H1 (cell line): ENCODE measurements around the gene TNFSF4.

Experiments
- EGR1 ChIP-seq: IDR thresholded peaks from 2 replicates; pipeline ENCODE4 v1.6.1; 2011; ENCODE audit warnings: low read depth, low read length, borderline replicate concordance
- NANOG ChIP-seq: IDR thresholded peaks from 2 replicates; pipeline ENCODE4 v1.6.1; 2011; ENCODE audit warnings: low read length, low read depth, mild to moderate bottlenecking, inconsistent platforms; ENCODE audit not compliant: insufficient read depth, poor library complexity, severe bottlenecking
- PHF8 ChIP-seq: fragments of 200-600 bp; sonication (generic); conservative IDR thresholded peaks from 2 replicates; pipeline ENCODE4 v1.7.1; 2012; ENCODE audit warnings: low read depth, mild to moderate bottlenecking, inconsistent platforms, low read length, moderate library complexity
- POLR2A ChIP-seq, 2 experiments: IDR thresholded peaks; 1 replicate in 1 of 2; 2 replicates in 1 of 2; pipeline ENCODE4 v1.6.1; 2011; ENCODE audit warnings: low read depth in 2 of 2, low read length in 2 of 2, mild to moderate bottlenecking in 2 of 2; ENCODE audit errors: control extremely low read depth in 1 of 2
- POLR2AphosphoS5 ChIP-seq: IDR thresholded peaks from 2 replicates; pipeline ENCODE4 v1.6.1; 2011; ENCODE audit warnings: low read depth, low read length
- TF ChIP-seq, protein P1 (sequence below), 3 experiments: IDR thresholded peaks; 1 replicate in 2 of 3; 2 replicates in 1 of 3; pipeline versions ENCODE4 v1.5.1 to v1.6.1; 2011; ENCODE audit warnings: low read length in 3 of 3, mild to moderate bottlenecking in 3 of 3, inconsistent platforms in 2 of 3, low read depth in 1 of 3, moderate library complexity in 1 of 3; ENCODE audit not compliant: insufficient read depth in 1 of 3; ENCODE audit errors: control extremely low read depth in 1 of 3
- TF ChIP-seq, protein P2 (sequence below): IDR thresholded peaks from 2 replicates; pipeline ENCODE4 v1.6.1; 2012; ENCODE audit warnings: inconsistent platforms

DNA sequence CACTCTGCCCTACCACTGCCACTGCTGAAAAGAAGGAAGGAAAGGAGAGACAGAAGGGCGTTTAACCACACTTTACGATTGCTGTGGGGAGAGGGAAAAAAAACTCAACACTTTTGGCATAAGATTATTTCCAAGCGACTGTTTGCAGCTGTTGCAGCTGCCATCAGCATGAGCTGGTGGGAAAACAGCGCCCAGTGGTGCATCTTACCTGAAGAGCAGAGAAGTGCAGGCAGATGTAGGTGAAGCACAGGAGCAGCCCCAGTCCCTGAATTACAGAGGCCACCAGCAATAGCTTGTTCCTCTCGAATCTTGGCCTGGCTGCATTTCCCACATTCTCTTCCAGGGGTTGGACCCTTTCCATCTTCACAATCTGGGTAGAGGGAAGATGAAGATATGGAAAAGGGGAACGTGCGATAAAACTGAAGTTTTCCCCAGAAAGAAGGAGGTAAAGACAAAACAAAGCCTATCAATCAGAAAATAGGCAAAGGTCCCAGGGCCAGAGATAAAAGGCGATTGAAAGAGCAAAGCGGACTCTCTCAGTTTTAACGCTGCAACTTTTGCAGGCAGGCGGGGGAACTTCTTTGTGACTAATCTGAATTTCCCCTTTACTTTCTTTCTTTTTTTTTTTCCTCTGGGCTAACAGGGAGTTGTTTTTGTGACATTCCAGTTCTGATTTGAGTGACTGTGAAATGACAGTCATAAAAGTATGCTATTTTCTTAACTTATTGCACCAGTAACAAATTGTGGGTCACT, at the start of gene TNFSF4:
- TF ChIP-seq, protein P1, sequence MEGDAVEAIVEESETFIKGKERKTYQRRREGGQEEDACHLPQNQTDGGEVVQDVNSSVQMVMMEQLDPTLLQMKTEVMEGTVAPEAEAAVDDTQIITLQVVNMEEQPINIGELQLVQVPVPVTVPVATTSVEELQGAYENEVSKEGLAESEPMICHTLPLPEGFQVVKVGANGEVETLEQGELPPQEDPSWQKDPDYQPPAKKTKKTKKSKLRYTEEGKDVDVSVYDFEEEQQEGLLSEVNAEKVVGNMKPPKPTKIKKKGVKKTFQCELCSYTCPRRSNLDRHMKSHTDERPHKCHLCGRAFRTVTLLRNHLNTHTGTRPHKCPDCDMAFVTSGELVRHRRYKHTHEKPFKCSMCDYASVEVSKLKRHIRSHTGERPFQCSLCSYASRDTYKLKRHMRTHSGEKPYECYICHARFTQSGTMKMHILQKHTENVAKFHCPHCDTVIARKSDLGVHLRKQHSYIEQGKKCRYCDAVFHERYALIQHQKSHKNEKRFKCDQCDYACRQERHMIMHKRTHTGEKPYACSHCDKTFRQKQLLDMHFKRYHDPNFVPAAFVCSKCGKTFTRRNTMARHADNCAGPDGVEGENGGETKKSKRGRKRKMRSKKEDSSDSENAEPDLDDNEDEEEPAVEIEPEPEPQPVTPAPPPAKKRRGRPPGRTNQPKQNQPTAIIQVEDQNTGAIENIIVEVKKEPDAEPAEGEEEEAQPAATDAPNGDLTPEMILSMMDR (IDR thresholded peaks at IDR 0.05; ENCODE audit: control extremely low read depth in 1 of 3, insufficient read depth in 1 of 3, low read depth in 1 of 3, low read length in 3 of 3), result no peak
- TF ChIP-seq POLR2A (IDR thresholded peaks at IDR 0.05; ENCODE audit: control extremely low read depth in 1 of 2, low read depth in 2 of 2, low read length in 2 of 2) (no peak), PHF8 (no peak), POLR2AphosphoS5 (no peak), EGR1 (no peak), NANOG (no peak)
- TF ChIP-seq, protein P2, sequence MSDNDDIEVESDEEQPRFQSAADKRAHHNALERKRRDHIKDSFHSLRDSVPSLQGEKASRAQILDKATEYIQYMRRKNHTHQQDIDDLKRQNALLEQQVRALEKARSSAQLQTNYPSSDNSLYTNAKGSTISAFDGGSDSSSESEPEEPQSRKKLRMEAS, result no peak
